Lung (tissue), 13 donors: ENCODE measurements around the gene C4orf50. TPM values are rescaled to one million over a fixed set of nuclear protein-coding genes. Genes with fewer than 3 reads are reported as not detected.

Experiments used
- ATAC-seq: fragments of 200-7000 bp; cut with Tn5 transposase; one replicate; pipeline ENCODE4 v1.9.1; 2020; ENCODE audit warnings: moderate number of reproducible peaks; ENCODE audit not compliant: insufficient read depth, low FRiP score
- DNase-seq, 3 donors: peaks; one replicate each; pipeline ENCODE4 v3.0.0-alpha.2; 2013 to 2017
- H3K27ac ChIP-seq, 2 donors: one replicate each; pipeline ENCODE4 v1.5.1; 2013; ENCODE audit warnings: mild to moderate bottlenecking in 2 of 2, moderate library complexity in 2 of 2, control low read depth in 1 of 2, inconsistent platforms in 1 of 2, low read depth in 1 of 2, low read length in 1 of 2
- H3K27me3 ChIP-seq, 3 donors: one replicate each; pipeline ENCODE4 v1.5.1; 2013; ENCODE audit warnings: low read length in 2 of 3; ENCODE audit not compliant: control insufficient read depth in 3 of 3, insufficient read depth in 3 of 3
- H3K36me3 ChIP-seq, 4 donors: one replicate each; pipeline ENCODE4 v1.5.1; 2013; ENCODE audit warnings: low read length in 4 of 4, mild to moderate bottlenecking in 1 of 4, moderate library complexity in 1 of 4; ENCODE audit not compliant: control insufficient read depth in 4 of 4, insufficient read depth in 4 of 4
- H3K4me1 ChIP-seq, 5 donors: one replicate each; pipeline ENCODE4 v1.5.1; 2013; ENCODE audit warnings: low read length in 5 of 5, mild to moderate bottlenecking in 2 of 5, moderate library complexity in 1 of 5; ENCODE audit not compliant: control insufficient read depth in 5 of 5, insufficient read depth in 5 of 5
- H3K4me3 ChIP-seq: one replicate; pipeline ENCODE4 v1.5.1; 2013; ENCODE audit warnings: mild to moderate bottlenecking, control low read depth, moderate library complexity
- H3K9ac ChIP-seq, 2 donors: one replicate each; pipeline ENCODE4 v1.5.1; 2013; ENCODE audit warnings: low read length in 2 of 2, control low read depth in 1 of 2; ENCODE audit not compliant: insufficient read depth in 1 of 2
- H3K9me3 ChIP-seq, 4 donors: one replicate each; pipeline ENCODE4 v1.5.1; 2013; ENCODE audit warnings: low read length in 3 of 4, mild to moderate bottlenecking in 1 of 4, moderate library complexity in 1 of 4; ENCODE audit not compliant: control insufficient read depth in 4 of 4, insufficient read depth in 3 of 4
- WGBS, 2 donors: extraction: QIAGEN DNeasy Blood & Tissue Kit; methylation state at CpG; one replicate each; pipeline ENCODE4 v1.1.7; 2013; 5-methylcytosine and 5-hydroxymethylcytosine counted together
- polyA plus RNA-seq, 2 donors: library from polyadenylated mRNA; stranded (reverse); fragments of 200-250 nt; gene quantifications; one replicate each; pipeline ENCODE4 v1.2.1, GENCODE V29; 2013
- small RNA-seq: library from RNA; depleted of rRNA; stranded (forward); fragments of <200 nt; gene quantifications from one replicate; pipeline ENCODE3, GENCODE V24; 2014; ENCODE audit warnings: low replicate concordance
- total RNA-seq, 2 donors: library from RNA; depleted of rRNA in 1 of 2; stranded (reverse); fragments of >200 nt in 1 of 2; gene quantifications; one replicate each; pipeline ENCODE4 v1.2.1, GENCODE V29; 2014 to 2021
- TF ChIP-seq, protein P1 (sequence below): IDR thresholded peaks from 2 replicates; pipeline ENCODE4 v1.5.1; 2012; ENCODE audit warnings: mild to moderate bottlenecking; ENCODE audit errors: control extremely low read depth, extremely low read depth
- donor health status: control.
- donor health status: control.
- donor health status: Bipolar disorder and iron deficiency.
- donor health status: healthy.
- donor health status: DM: yes; HTN: yes; CAD: no.

Gene C4orf50
- total and polyA plus RNA-seq, 4 donors = 0.02 to 0.04 (median 0.03) TPM

DNA sequence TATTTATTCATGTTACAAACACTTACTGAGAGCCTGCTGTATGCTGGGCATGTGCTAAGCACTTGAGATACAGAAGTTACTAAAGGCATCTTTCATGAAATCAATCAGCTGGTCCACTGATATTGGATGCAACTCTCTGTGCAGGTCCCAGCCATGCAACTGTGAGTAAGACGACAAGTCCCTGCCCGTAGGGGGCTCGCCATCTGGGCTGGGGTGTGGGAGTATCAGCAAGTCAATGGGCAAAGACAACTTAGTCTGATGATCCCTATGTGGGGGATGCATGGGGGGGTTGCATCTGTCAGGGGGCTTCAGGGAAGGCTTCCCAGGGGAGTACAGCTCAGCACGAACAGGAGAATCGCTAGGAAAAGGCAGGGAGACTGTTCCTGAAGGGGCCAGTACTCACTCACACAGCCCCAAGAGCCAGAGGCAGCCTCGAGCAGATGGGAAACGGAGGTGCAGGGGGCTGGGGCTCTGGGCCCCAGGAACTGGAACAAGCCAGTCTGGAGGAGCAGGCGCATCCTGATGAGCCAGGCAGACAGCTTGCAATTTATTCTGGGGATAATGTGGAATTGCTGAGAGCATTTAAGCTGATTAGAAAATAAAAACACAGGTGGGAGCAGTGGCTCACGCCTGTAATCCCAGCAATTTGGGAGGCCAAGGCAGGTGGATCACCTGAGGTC, 165.6 kb downstream of the C4orf50 start:
- Histone ChIP-seq H3K4me3 (no peak overlapping the region), H3K4me1 (no peaks in the 10 kb centered on the region), H3K27me3 (no peaks in the 10 kb centered on the region), H3K27ac (no peak overlapping the region), H3K9ac (no peak overlapping the region), H3K9me3 (no peaks in the 10 kb centered on the region), H3K36me3 (peaks cover 0 to 12% (median 3%) of the 10 kb centered on the region in 4 donors)
- ATAC-seq = no peak
- 83 to 84% methylated on average over 9 of the region's 9 CpGs for WGBS, 2 donors
- TF ChIP-seq, protein P1, sequence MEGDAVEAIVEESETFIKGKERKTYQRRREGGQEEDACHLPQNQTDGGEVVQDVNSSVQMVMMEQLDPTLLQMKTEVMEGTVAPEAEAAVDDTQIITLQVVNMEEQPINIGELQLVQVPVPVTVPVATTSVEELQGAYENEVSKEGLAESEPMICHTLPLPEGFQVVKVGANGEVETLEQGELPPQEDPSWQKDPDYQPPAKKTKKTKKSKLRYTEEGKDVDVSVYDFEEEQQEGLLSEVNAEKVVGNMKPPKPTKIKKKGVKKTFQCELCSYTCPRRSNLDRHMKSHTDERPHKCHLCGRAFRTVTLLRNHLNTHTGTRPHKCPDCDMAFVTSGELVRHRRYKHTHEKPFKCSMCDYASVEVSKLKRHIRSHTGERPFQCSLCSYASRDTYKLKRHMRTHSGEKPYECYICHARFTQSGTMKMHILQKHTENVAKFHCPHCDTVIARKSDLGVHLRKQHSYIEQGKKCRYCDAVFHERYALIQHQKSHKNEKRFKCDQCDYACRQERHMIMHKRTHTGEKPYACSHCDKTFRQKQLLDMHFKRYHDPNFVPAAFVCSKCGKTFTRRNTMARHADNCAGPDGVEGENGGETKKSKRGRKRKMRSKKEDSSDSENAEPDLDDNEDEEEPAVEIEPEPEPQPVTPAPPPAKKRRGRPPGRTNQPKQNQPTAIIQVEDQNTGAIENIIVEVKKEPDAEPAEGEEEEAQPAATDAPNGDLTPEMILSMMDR = no peak
- DNase-seq = no peak

DNA sequence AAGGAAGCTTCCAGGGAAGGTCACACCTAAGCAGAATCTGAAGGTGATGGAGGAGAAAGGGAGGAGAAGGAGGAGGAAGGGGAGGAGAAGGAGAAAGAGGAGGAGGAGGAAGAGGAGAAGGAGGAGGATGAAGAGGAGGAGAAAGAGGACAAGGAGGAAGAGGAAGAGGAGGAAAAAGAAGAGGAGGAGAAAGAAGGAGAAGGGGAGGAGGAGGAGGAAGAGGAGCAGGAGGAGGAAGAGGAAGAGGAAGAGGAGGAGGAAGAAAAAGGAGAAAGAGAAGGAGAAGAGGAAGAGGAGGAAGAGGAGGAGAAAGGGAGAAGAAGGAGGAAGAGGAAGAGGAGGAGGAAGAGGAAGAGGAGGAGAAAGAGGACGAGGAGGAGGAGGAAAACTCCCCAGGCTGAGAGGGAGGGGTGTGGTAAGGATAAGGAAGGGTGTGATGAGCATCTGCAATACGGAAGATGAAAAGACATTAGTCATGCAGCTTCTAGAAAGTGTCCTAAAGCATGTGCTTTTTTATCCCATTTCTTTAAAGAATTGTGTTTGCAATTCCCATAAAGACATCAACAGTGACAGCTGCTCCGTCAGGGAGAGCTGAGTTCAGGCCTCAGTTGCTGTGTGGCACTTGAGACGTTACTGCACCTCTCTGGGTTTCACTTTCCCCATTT, 166.5 kb downstream of the C4orf50 start:
- whole genome bisulfite sequencing, 2 donors = 70% methylated on average over 4 of the region's 4 CpGs
- Histone ChIP-seq H3K36me3 (peaks cover 0 to 6% (median 3%) of the 10 kb centered on the region in 4 donors), H3K9me3 (no peaks in the 10 kb centered on the region), H3K27me3 (no peaks in the 10 kb centered on the region), H3K4me3 (no peak overlapping the region), H3K27ac (no peak overlapping the region), H3K4me1 (no peaks in the 10 kb centered on the region), H3K9ac (no peak overlapping the region)
- no peak for DNase-seq
- no peak for ATAC-seq
- TF ChIP-seq, protein P1 = no peak

Small RNAs within 50 kb of the gene (small RNA-seq; reads per million reads assigned to genes)
- not detected for gene MIR378D1

Other genes starting within 250 kb of the C4orf50 start
- gene CRMP1, start 125.3 kb downstream of the C4orf50 start, total RNA-seq = 10 to 100 TPM in 1 of 2 donors, 1 to 10 TPM in 1; 2.1 to 24.4 TPM
- gene CRMP1, start 125.3 kb downstream of the C4orf50 start, polyA plus RNA-seq = 1 to 10 TPM; 2.5 to 6.6 TPM
- under 1 TPM; 0.15 to 0.28 TPM for gene JAKMIP1, start 182.1 kb upstream of the C4orf50 start, total RNA-seq
- gene JAKMIP1, start 182.1 kb upstream of the C4orf50 start, polyA plus RNA-seq = under 1 TPM; 0.08 to 0.46 TPM